CD14-positive monocyte (primary cell): ENCODE results near the gene VPS16. TPM values are rescaled to one million over a fixed set of nuclear protein-coding genes. Genes with fewer than 3 reads are reported as not detected.

Experiments used
- DNase-seq, 3 donors: peaks; one replicate each; pipeline ENCODE4 v3.0.0-alpha.2; 2011 to 2022
- H2AFZ ChIP-seq: 2 replicates; pipeline ENCODE4 v1.6.0; 2012; ENCODE audit warnings: mild to moderate bottlenecking, low read depth, low read length, inconsistent platforms; ENCODE audit not compliant: insufficient read depth, poor library complexity, severe bottlenecking
- H3K27ac ChIP-seq, 2 donors: 1 replicate in 1 of 2; 2 replicates in 1 of 2; pipeline ENCODE4 v1.5.1; 2012 to 2013; ENCODE audit warnings: low read length in 2 of 2, control low read depth in 1 of 2, inconsistent platforms in 1 of 2, low read depth in 1 of 2, mild to moderate bottlenecking in 1 of 2
- H3K27me3 ChIP-seq, 2 donors: one replicate each; pipeline versions ENCODE4 v1.6.0 to v1.6.1; 2011 to 2013; ENCODE audit warnings: low read length in 2 of 2; ENCODE audit not compliant: control insufficient read depth in 2 of 2, insufficient read depth in 2 of 2
- H3K36me3 ChIP-seq, 2 donors: replicated peaks in 1 of 2; 1 replicate in 1 of 2; 2 replicates in 1 of 2; pipeline versions ENCODE4 v1.5.1 to v1.6.1; 2012 to 2013; ENCODE audit warnings: low read length in 2 of 2, control low read depth in 1 of 2, inconsistent platforms in 1 of 2, mild to moderate bottlenecking in 1 of 2; ENCODE audit not compliant: insufficient read depth in 2 of 2, control insufficient read depth in 1 of 2
- H3K4me1 ChIP-seq, 2 donors: 1 replicate in 1 of 2; 2 replicates in 1 of 2; pipeline versions ENCODE4 v1.5.1 to v1.6.1; 2012 to 2013; ENCODE audit warnings: low read length in 2 of 2, control low read depth in 1 of 2, inconsistent platforms in 1 of 2, mild to moderate bottlenecking in 1 of 2, moderate library complexity in 1 of 2; ENCODE audit not compliant: insufficient read depth in 2 of 2, control insufficient read depth in 1 of 2
- H3K4me2 ChIP-seq: replicated peaks from 2 replicates; pipeline ENCODE3; 2012; ENCODE audit warnings: low read length, moderate library complexity, mild to moderate bottlenecking; ENCODE audit not compliant: poor library complexity, severe bottlenecking; ENCODE audit errors: extremely low read depth
- H3K4me3 ChIP-seq, 3 experiments: fragments of 200-600 bp in 1 of 3; sonication (generic) in 1 of 3; replicated peaks in 1 of 3; 1 replicate in 2 of 3; 2 replicates in 1 of 3; pipeline ENCODE4 v1.5.1; 2011 to 2013; ENCODE audit warnings: low read length in 3 of 3, mild to moderate bottlenecking in 3 of 3, control low read depth in 2 of 3, low read depth in 2 of 3, inconsistent platforms in 1 of 3, moderate library complexity in 1 of 3
- H3K79me2 ChIP-seq: 2 replicates; pipeline ENCODE4 v1.6.0; 2012; ENCODE audit warnings: mild to moderate bottlenecking, control low read depth, inconsistent platforms, low read length, moderate library complexity; ENCODE audit not compliant: insufficient read depth
- H3K9ac ChIP-seq: 2 replicates; pipeline ENCODE4 v1.6.0; 2017; ENCODE audit warnings: low read length, mild to moderate bottlenecking; ENCODE audit not compliant: insufficient read depth, poor library complexity, severe bottlenecking
- H3K9me3 ChIP-seq, 2 donors: replicated peaks in 1 of 2; 1 replicate in 1 of 2; 2 replicates in 1 of 2; pipeline versions ENCODE4 v1.5.1 to v1.6.1; 2012 to 2013; ENCODE audit warnings: low read length in 2 of 2, control low read depth in 1 of 2; ENCODE audit not compliant: control insufficient read depth in 1 of 2, insufficient read depth in 1 of 2
- H4K20me1 ChIP-seq: 2 replicates; pipeline ENCODE4 v1.6.0; 2012; ENCODE audit warnings: mild to moderate bottlenecking, low read length, control low read depth, moderate library complexity; ENCODE audit not compliant: insufficient read depth
- H3K27ac Mint-ChIP-seq, 7 donors: one replicate each; pipeline ENCODE4 v1.8.0; 2020; ENCODE audit warnings: mild to moderate bottlenecking in 7 of 7, mixed read lengths in 7 of 7, moderate library complexity in 6 of 7, inconsistent platforms in 2 of 7
- H3K27me3 Mint-ChIP-seq, 3 donors: one replicate each; pipeline ENCODE4 v1.8.0; 2021 to 2022; ENCODE audit warnings: low read depth in 3 of 3, mild to moderate bottlenecking in 3 of 3, mixed read lengths in 3 of 3, moderate library complexity in 3 of 3, inconsistent platforms in 1 of 3
- H3K36me3 Mint-ChIP-seq, 2 donors: one replicate each; pipeline ENCODE4 v1.8.0; 2020; ENCODE audit warnings: mixed read lengths in 2 of 2, inconsistent platforms in 1 of 2, mild to moderate bottlenecking in 1 of 2
- H3K4me1 Mint-ChIP-seq: one replicate; pipeline ENCODE4 v1.8.0; 2020; ENCODE audit warnings: mild to moderate bottlenecking, mixed read lengths
- H3K4me3 Mint-ChIP-seq, 2 donors: one replicate each; pipeline ENCODE4 v1.8.0; 2020; ENCODE audit warnings: mild to moderate bottlenecking in 2 of 2, mixed read lengths in 2 of 2, moderate library complexity in 1 of 2
- H3K9me3 Mint-ChIP-seq, 7 donors: one replicate each; pipeline ENCODE4 v1.8.0; 2020 to 2022; ENCODE audit warnings: mixed read lengths in 7 of 7, mild to moderate bottlenecking in 6 of 7, moderate library complexity in 6 of 7, inconsistent platforms in 2 of 7
- CTCF ChIP-seq: fragments of 200-600 bp; IDR thresholded peaks from one replicate; pipeline ENCODE4 v1.8.0; 2022; ENCODE audit warnings: antibody characterized with exemption, mild to moderate bottlenecking
- WGBS: methylation state at CpG from one replicate; pipeline ENCODE4 v1.1.5; 2013; ENCODE audit warnings: missing lambda C conversion rate; ENCODE audit not compliant: insufficient coverage; 5-methylcytosine and 5-hydroxymethylcytosine counted together
- intact Hi-C, 2 donors: fragments of 100-400 bp; cut with micrococcal nuclease; formaldehyde crosslinking; loops; one replicate each; pipeline versions ENCODE4 v1.15.0 to v1.15.1; 2023
- polyA plus RNA-seq, 3 donors: library from polyadenylated mRNA; depleted of rRNA in 1 of 3; unstranded in 2 of 3; stranded (reverse) in 1 of 3; fragments of 300-500 nt in 2 of 3; fragments of >200 nt in 1 of 3; fragmentation: Illumina TruSeq in 2 of 3; gene quantifications; 1 replicate in 2 of 3; 2 replicates in 1 of 3; pipeline ENCODE4 v1.2.3, GENCODE V29; 2012 to 2021

The VPS16 gene
- polyA plus RNA-seq, 3 donors: 33.3 to 87.0 (median 34.5) TPM

GRCh38 chr20:2873747-2874041 is 33.1 kb downstream of the VPS16 start:
- no peak for TF ChIP-seq CTCF
- Mint-ChIP-seq H3K9me3 (peaks cover 0 to 3% (median 0%) of the 10 kb centered on the region in 7 donors), H3K27me3 (peaks cover 8 to 15% (median 9%) of the 10 kb centered on the region in 3 donors), H3K4me3 (peak overlapping the region; percentile 92 to 94), H3K4me1 (peaks cover 59% of the 10 kb centered on the region), H3K27ac (peak overlapping the region; percentile 35 to 89 (median 82)), H3K36me3 (peaks cover 11 to 12% of the 10 kb centered on the region in 2 donors)
- no peaks in the 10 kb centered on the region for H3K9me3 ChIP-seq
- 0% methylated on average over 29 of the region's 29 CpGs for WGBS
- intact Hi-C loops: loop anchor here (5.0 to 10.0 kb wide), 3 partner anchors 41 to 121 kb away; no protein-coding TSS in a partner anchor
- H3K4me2 ChIP-seq: peak overlapping the region; percentile 90
- H3K27me3 ChIP-seq: peaks cover 0 to 10% of the 10 kb centered on the region in 2 donors
- DNase-seq: peak in 1 of 3 donors; percentile 21
- H3K79me2 ChIP-seq: peaks cover 52% of the 10 kb centered on the region
- H2AFZ ChIP-seq: peak overlapping the region; percentile 97
- no peaks in the 10 kb centered on the region for H3K36me3 ChIP-seq
- peak overlapping the region; percentile 86 to 98 (median 89) for H3K4me3 ChIP-seq
- peaks cover 41% of the 10 kb centered on the region for H4K20me1 ChIP-seq
- H3K9ac ChIP-seq: peak overlapping the region; percentile 91
- H3K4me1 ChIP-seq: peaks cover 42 to 56% of the 10 kb centered on the region in 2 donors
- peak overlapping the region in 1 of 2 donors; percentile 83 for H3K27ac ChIP-seq

GRCh38 chr20:2874456-2874855 is 33.9 kb downstream of the VPS16 start:
- Mint-ChIP-seq H3K27me3 (peaks cover 6 to 15% (median 9%) of the 10 kb centered on the region in 3 donors), H3K27ac (peak overlapping the region in 1 of 7 donors; percentile 78), H3K4me3 (peak overlapping the region; percentile 92 to 94), H3K4me1 (peaks cover 62% of the 10 kb centered on the region), H3K36me3 (peaks cover 9 to 11% of the 10 kb centered on the region in 2 donors), H3K9me3 (peaks cover 0 to 3% (median 0%) of the 10 kb centered on the region in 7 donors)
- peak overlapping the region; percentile 97 for H2AFZ ChIP-seq
- WGBS: 18% methylated on average over 3 of the region's 7 CpGs
- no peaks in the 10 kb centered on the region for H3K36me3 ChIP-seq
- H3K27ac ChIP-seq: no peak overlapping the region
- H4K20me1 ChIP-seq: peaks cover 49% of the 10 kb centered on the region
- H3K4me3 ChIP-seq: peak overlapping the region; percentile 86 to 98 (median 89)
- H3K79me2 ChIP-seq: peaks cover 60% of the 10 kb centered on the region
- H3K4me1 ChIP-seq: peaks cover 42 to 56% of the 10 kb centered on the region in 2 donors
- peak overlapping the region; percentile 91 for H3K9ac ChIP-seq
- no peak for TF ChIP-seq CTCF
- no peaks in the 10 kb centered on the region for H3K9me3 ChIP-seq
- H3K27me3 ChIP-seq: peaks cover 0 to 10% of the 10 kb centered on the region in 2 donors
- intact Hi-C loops: loop anchor here (5.0 to 10.0 kb wide), 3 partner anchors 42 to 120 kb away; no protein-coding TSS in a partner anchor
- DNase-seq: no peak
- peak overlapping the region; percentile 90 for H3K4me2 ChIP-seq
